Breast epithelium (tissue), 4 donors: ENCODE measurements around the gene RABL2B. TPM values are rescaled to one million over a fixed set of nuclear protein-coding genes. Genes with fewer than 3 reads are reported as not detected.
A peak's percentile ranks its signal among the peaks of the same experiment; 100 is the strongest.

Experiments used
- DNase-seq, 2 donors: peaks; one replicate each; pipeline ENCODE4 v3.0.0-alpha.2; 2019; ENCODE audit warnings: low spot score in 2 of 2
- H3K27ac ChIP-seq, 2 donors: fragments of 200-600 bp; sonication (generic) in 1 of 2; one replicate each; pipeline ENCODE4 v1.5.1; 2016 to 2019; ENCODE audit warnings: mild to moderate bottlenecking in 1 of 2
- H3K27me3 ChIP-seq, 2 donors: fragments of 200-600 bp; sonication (generic) in 1 of 2; one replicate each; pipeline versions ENCODE4 v1.5.1 to v1.6.0; 2017 to 2019; ENCODE audit warnings: control low read depth in 1 of 2, mild to moderate bottlenecking in 1 of 2
- H3K36me3 ChIP-seq: fragments of 200-600 bp; one replicate; pipeline ENCODE4 v1.5.1; 2019
- H3K4me1 ChIP-seq, 2 donors: fragments of 200-600 bp; sonication (generic); one replicate each; pipeline ENCODE4 v1.5.1; 2016 to 2019; ENCODE audit warnings: control low read depth in 1 of 2
- H3K4me3 ChIP-seq, 3 donors: fragments of 200-600 bp; sonication (generic); 1 replicate in 2 of 3; 2 replicates in 1 of 3; pipeline ENCODE4 v1.5.1; 2016 to 2019; ENCODE audit warnings: mild to moderate bottlenecking in 3 of 3, moderate library complexity in 2 of 3
- H3K9me3 ChIP-seq, 2 donors: fragments of 200-600 bp; sonication (generic) in 1 of 2; one replicate each; pipeline ENCODE4 v1.5.1; 2016 to 2019; ENCODE audit warnings: control low read depth in 1 of 2
- CTCF ChIP-seq, 3 donors: fragments of 450-650 bp; IDR thresholded peaks; one replicate each; pipeline ENCODE4 v1.5.1; 2016 to 2017; ENCODE audit warnings: antibody characterized with exemption in 3 of 3, mild to moderate bottlenecking in 3 of 3, moderate library complexity in 3 of 3
- POLR2A ChIP-seq: fragments of 450-650 bp; IDR thresholded peaks from one replicate; pipeline ENCODE4 v1.6.1; 2016; ENCODE audit warnings: antibody characterized with exemption, mild to moderate bottlenecking, moderate library complexity
- POLR2AphosphoS5 ChIP-seq, 3 donors: sonication (generic); formaldehyde crosslinking; IDR thresholded peaks; one replicate each; pipeline ENCODE4 v1.6.1; 2017; ENCODE audit warnings: antibody characterized with exemption in 3 of 3
- intact Hi-C: fragments of 100-400 bp; cut with DNase I; formaldehyde crosslinking; loops from one replicate; pipeline ENCODE4 v1.15.1; 2023; ENCODE audit warnings: low total_unique reads
- total RNA-seq, 3 donors: library from RNA; depleted of rRNA; stranded (reverse); fragments of >200 nt; gene quantifications; one replicate each; pipeline ENCODE4 v1.1.0, GENCODE V29; 2016

RABL2B gene
- total RNA-seq, 3 donors from 2014 or later = 16.0 to 33.1 (median 32.1) TPM

- intact Hi-C loops = no loop called here
- Histone ChIP-seq H3K9me3 (no peaks in the 10 kb centered on the region), H3K27me3 (no peaks in the 10 kb centered on the region), H3K36me3 (no peaks in the 10 kb centered on the region), H3K4me3 (peak overlapping the region in 1 of 3 donors; percentile 0), H3K27ac (no peak overlapping the region), H3K4me1 (no peaks in the 10 kb centered on the region)
- TF ChIP-seq POLR2A (no peak), CTCF (IDR thresholded peaks at IDR 0.05) (peak; percentile 17 to 70 (median 65))
- DNase-seq = peak in 1 of 2 donors; percentile 52
These were observed 51.4 kb downstream of the RABL2B start for GRCh38 chr22:50731811-50732624.

- peak in 1 of 2 donors; percentile 48 for DNase-seq
- H3K36me3 ChIP-seq = no peaks in the 10 kb centered on the region
- no peaks in the 10 kb centered on the region for H3K9me3 ChIP-seq
- no peak overlapping the region for H3K4me3 ChIP-seq
- no peaks in the 10 kb centered on the region for H3K27me3 ChIP-seq
- TF ChIP-seq POLR2AphosphoS5 (IDR thresholded peaks at IDR 0.05) (no peak), POLR2A (no peak)
- intact Hi-C loops = no loop called here
- no peak overlapping the region for H3K27ac ChIP-seq
- H3K4me1 ChIP-seq = no peaks in the 10 kb centered on the region
These were observed 52.3 kb downstream of the RABL2B start for GRCh38 chr22:50730941-50731661.

GRCh38 chr22:50730013-50730891 lies 53.2 kb downstream of the RABL2B start:
- no peak overlapping the region for H3K27ac ChIP-seq
- no peaks in the 10 kb centered on the region for H3K4me1 ChIP-seq
- no peaks in the 10 kb centered on the region for H3K9me3 ChIP-seq
- intact Hi-C loops = no loop called here
- H3K27me3 ChIP-seq = no peaks in the 10 kb centered on the region
- no peak for TF ChIP-seq POLR2A
- no peak for TF ChIP-seq POLR2AphosphoS5 (IDR thresholded peaks at IDR 0.05)
- no peak for TF ChIP-seq CTCF (IDR thresholded peaks at IDR 0.05)
- no peaks in the 10 kb centered on the region for H3K36me3 ChIP-seq
- DNase-seq = peak in 1 of 2 donors; percentile 49
- H3K4me3 ChIP-seq = no peak overlapping the region

GRCh38 chr22:50729391-50730012 lies 53.9 kb downstream of the RABL2B start:
- Histone ChIP-seq H3K36me3 (no peaks in the 10 kb centered on the region), H3K9me3 (no peaks in the 10 kb centered on the region), H3K27me3 (no peaks in the 10 kb centered on the region), H3K4me1 (no peaks in the 10 kb centered on the region), H3K27ac (no peak overlapping the region), H3K4me3 (no peak overlapping the region)
- DNase-seq = peak in 1 of 2 donors; percentile 37
- intact Hi-C loops = no loop called here
- no peak for TF ChIP-seq CTCF (IDR thresholded peaks at IDR 0.05)
- TF ChIP-seq POLR2AphosphoS5 (IDR thresholded peaks at IDR 0.05) = no peak
- no peak for TF ChIP-seq POLR2A

GRCh38 chr22:50728523-50728931 lies 54.9 kb downstream of the RABL2B start:
- peak in 1 of 2 donors; percentile 51 for DNase-seq

More at GRCh38 chr22:50728523-50728931, 54.9 kb downstream of the RABL2B start:
- H3K36me3 ChIP-seq = no peaks in the 10 kb centered on the region
- no peak overlapping the region for H3K27ac ChIP-seq
- intact Hi-C loops = no loop called here
- TF ChIP-seq CTCF (IDR thresholded peaks at IDR 0.05) (no peak), POLR2A (no peak), POLR2AphosphoS5 (IDR thresholded peaks at IDR 0.05) (no peak)
- H3K4me3 ChIP-seq = no peak overlapping the region
- H3K4me1 ChIP-seq = no peaks in the 10 kb centered on the region
- H3K9me3 ChIP-seq = no peaks in the 10 kb centered on the region
- H3K27me3 ChIP-seq = no peaks in the 10 kb centered on the region
